HG03103 (cell line): ENCODE results near the gene POLR3B.

ENCODE experiments used
- ATAC-seq: cut with Tn5 transposase; IDR thresholded peaks from one replicate; pipeline ENCODE4 v1.9.1; 2021; ENCODE audit warnings: low read depth; ENCODE audit not compliant: unreplicated experiment

Gene POLR3B

GRCh38 chr12:106412563-106412962 lies 55.0 kb downstream of the POLR3B start:
- no peak for ATAC-seq

DNA sequence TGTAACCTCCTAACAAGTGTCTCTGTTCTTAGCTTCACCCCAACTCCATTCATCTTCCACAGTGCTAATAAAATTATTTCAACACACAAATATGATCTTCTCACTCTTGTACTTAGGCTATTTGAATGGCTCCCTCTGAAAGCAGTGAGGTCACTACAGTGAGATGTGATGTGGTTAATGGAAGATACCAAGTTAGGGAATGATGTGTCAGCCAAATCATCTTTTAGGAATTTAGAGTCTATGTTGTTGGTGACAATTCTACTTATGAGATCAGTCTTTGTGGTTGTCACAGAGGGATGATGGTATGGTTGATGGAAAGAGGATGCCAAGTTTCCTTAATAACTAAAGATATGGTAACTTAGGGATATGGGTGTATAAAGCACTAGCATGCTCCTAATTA lies 57.6 kb downstream of the POLR3B start:
- ATAC-seq = no peak

- no peak for ATAC-seq
Measured at GRCh38 chr12:106416273-106416672, 58.7 kb downstream of the POLR3B start.

DNA sequence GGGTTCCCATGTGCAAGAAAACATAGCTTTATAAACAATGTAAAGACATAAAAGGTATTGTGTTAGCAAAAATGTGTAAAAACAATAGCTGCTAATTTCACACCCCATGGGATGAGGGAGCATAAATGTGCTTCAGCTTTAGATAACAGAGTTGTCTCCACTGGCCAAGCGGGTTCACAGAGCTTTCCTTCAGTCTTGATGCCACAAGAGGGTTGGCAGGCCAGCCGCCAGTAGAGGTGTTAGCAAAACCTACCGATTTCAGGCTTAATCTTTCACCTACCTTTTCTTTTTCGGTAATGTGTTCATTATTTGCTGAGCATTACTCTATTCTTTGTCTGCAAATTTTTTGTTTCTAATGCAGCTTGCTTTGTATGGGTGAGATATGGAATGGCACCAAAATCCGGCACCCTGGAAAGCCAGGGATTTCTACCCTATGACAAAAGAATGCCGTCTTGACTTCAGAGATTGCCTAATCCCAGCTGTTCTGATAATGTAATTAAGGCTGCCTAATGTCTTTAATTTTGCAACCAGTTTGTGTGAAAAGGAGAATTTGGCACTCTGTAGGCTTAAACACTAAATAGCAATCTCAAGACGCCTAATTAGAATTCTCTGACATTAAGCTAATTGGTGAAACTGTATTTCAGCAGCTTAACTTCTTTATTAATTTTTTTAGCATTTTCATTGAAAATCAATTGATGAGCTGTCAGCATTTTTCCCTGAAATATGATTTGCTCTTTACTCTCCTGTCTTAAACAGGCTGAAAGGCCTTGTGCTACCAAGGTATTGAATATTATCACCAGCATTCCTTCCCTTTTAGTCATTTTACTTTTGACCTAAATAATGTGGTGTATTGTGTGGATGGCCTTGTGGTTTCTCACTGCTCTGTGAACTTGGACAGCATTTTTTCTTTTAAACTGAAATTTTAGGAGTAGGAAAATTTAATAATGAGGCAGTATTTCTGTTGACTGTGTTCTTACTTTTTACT lies 60.7 kb downstream of the POLR3B start:
- ATAC-seq = no peak

GRCh38 chr12:106418970-106419369 lies 61.4 kb downstream of the POLR3B start:
- no peak for ATAC-seq

- no peak for ATAC-seq
Measured at GRCh38 chr12:106423291-106423690, 65.7 kb downstream of the POLR3B start.

- ATAC-seq = no peak
Measured at GRCh38 chr12:106425061-106425702, 67.6 kb downstream of the POLR3B start.

- no peak for ATAC-seq
Measured at GRCh38 chr12:106427917-106428316, 70.4 kb downstream of the POLR3B start.

DNA sequence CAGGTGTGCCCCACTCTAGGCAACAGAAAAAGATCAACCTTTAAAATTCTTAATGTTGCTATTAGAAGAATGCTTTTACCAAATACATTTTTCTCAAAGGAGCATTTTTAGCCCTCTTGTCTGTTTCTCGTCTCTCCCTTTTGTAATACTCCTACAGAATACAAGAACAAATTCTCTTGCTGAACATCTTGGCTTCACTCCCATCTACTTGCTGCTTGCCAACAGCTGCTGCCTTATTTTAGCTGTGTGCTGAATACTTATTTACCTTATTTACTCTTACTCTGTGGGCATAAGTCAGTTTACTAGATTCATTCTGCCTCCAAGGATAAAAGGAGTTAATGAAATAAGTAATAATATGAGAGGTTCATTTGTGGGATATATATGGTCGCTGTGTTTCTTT lies 70.8 kb downstream of the POLR3B start:
- ATAC-seq = no peak

GRCh38 chr12:106429043-106429552 lies 71.5 kb downstream of the POLR3B start:
- no peak for ATAC-seq

DNA sequence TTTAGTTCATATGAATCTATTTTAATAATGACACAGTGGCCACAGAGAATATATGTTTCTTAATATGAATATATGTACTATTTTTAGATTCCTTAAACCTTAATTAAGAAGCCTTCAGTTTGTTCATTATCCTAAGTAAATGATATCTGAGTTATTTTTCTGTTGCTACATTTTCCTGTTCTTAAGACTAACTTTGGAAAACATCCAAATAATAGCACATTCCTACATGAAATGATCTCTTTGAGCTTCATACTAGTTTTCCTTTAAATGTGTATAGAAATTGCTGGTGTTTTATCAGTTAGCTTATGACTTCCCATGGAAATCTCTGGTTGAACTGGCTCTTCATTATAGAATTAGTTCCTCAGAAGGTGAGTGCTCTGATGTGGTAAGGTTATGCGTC lies 72.1 kb downstream of the POLR3B start:
- no peak for ATAC-seq

DNA sequence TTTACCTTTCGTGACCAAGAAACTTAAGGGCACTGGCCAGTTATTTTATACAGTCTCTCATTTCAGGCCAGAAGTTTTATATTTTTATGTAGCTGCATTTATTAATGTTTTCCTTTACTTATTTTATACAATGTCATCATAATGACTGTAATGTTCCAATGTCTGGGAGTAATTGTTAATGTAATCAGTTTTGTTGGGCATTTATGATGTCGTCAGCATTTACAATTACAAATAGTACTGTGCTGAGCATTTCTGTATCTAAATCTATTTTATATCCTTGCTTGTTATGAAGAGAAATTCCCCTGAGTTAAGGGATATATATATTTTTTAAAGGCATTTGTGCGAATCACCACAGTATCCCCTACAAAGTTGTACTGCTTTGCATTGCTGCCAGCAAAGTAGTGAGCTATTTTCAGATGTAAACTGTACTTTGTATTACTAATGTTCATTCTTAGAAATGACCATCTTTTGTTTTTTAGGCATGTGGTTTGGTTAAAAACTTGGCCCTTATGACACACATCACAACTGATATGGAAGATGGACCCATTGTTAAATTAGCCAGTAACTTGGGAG lies 74.4 kb downstream of the POLR3B start:
- no peak for ATAC-seq

DNA sequence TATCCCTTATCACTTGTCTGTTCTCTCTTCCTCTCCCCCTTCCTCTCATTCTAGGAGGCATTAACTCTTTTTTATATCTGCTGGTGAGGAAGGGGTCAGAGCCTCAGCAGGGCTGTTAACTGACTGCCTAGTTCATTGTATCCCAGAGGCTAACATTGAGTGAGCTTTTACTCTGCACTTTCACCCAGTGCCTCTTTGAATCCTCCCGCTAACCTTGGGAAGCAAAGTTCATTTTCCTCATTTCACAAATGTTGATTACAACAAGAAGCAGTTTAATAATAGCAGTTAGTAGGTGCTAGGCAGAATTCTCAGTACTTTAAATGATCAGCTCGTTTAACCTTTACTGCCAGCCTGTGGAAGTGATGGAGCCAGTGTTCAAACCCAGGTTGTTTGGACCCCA lies 75.5 kb downstream of the POLR3B start:
- ATAC-seq = no peak

- no peak for ATAC-seq
Measured at GRCh38 chr12:106434526-106434925, 77.0 kb downstream of the POLR3B start.

DNA sequence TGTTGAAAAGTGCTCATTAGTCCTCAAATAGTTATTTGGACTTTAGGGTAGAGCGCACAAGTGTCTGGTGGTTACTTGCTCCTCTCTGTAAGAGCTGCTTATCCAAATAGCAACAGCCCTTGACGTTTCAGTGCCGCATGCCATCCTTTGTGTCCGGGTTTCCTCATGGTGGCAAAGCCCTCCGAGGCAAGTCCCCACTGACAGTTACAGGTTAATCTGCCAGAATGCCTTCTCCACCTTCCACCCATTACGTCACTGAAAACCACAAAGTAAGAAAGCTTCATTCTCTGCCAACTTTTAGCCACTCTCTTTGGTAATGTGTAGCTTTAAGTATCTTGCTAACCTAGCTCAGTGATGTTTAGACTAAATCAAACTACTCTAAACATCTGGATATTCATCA lies 78.6 kb downstream of the POLR3B start:
- ATAC-seq = no peak

GRCh38 chr12:106442575-106442974 lies 85.0 kb downstream of the POLR3B start:
- ATAC-seq = no peak

DNA sequence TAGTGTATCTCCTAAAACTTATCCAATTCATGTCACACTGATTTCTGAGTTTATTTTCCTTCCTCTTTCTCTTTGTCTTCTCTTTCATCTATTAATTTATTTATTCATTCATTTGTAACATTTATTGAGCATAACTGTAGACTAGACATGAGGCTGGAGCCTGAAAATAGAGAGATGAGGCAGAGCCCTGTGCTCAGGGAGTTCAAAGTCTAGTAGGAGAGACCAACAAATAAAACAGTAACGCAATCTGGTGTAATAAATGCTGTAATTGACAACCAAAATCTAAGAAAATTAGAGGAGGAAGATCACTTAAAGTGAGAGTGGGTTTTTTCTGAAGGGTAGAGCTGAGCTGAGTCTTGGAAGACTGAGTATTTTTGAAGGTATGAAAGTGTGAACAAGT lies 87.5 kb downstream of the POLR3B start:
- no peak for ATAC-seq

- no peak for ATAC-seq
Measured at GRCh38 chr12:106445959-106446358, 88.4 kb downstream of the POLR3B start.

DNA sequence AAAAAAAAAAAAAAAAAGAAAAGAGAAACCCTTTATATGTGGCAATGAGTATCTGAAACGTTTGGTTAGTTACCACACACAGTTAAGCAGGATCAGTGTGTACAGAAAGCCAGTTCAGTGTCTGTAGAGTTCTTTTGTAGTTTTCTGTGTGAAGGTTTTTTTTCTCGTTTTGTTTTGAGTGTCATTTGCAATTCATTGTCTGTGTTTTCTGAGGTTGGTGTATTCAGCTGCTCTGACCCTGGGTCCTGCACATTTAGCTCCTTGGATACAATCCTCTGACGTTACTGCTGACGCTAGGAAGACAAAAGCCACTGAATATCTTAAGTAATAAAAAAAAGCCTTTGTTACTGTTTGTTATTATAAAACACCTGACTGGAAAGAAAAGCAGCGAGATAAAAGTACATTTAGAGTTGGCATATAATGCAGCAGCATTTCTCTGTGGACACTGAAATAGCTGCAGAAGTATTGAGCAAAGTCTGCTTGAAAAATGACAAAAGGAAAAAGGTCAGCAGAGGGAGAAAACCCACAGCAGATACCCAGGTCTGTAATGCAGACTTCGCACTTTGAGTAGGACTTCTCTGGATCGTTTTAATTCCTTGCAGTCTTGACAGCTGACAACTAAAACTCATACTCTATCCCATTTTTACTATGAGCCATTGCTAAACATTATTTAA lies 89.0 kb downstream of the POLR3B start:
- no peak for ATAC-seq

DNA sequence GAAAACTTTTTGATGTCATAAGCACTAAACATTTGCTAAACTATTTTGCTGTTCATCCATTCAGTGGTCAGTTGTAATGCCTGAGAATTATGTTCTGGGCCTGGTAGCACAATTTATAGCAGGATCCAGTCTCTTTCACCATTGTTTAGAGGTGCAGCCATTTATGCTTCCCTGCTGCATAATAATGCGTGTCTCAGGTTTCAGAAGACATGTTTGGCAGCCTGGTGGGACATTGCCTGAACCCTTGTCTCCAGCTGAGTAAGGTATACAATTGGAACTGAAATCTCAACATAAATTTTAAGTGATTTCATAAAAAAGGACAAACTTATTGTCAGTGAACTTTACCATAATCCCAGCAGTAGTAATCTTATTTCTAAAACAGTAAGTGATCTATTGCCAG lies 94.8 kb downstream of the POLR3B start:
- no peak for ATAC-seq

DNA sequence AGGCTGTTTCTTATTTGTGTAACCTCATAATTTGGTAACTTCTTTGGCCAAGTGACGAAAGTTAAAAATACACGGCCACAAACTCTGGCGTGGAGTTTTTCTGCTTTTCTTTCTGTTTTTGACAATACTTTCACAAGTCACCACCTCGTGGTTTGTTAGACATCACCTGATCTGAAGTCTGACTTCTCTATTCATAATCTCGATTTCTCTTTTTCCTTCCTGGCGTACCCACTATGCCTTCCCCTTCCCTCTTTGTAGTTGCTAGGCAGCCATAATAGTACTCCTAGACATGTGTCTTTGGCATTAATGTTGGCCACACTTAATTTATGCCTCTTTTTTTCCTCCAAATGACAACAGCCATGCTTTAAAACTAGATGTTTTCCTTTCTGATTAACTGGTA lies 97.6 kb downstream of the POLR3B start:
- no peak for ATAC-seq
